HG03565 (cell line): ENCODE results near the gene ZNF814.
"Not testable (repeated sequence)": the region's sequence is repeated elsewhere in the genome, so short reads cannot be mapped to it uniquely, and the experiment has no call there.

Experiments
- ATAC-seq: cut with Tn5 transposase; IDR thresholded peaks from one replicate; pipeline ENCODE4 v1.9.1; 2021; ENCODE audit warnings: mild to moderate bottlenecking, moderate library complexity; ENCODE audit not compliant: unreplicated experiment

The ZNF814 gene

GRCh38 chr19:57867868-57868492, 20.9 kb downstream of the ZNF814 start:
- no peak for ATAC-seq

GRCh38 chr19:57862351-57862750, 26.5 kb downstream of the ZNF814 start:
- ATAC-seq = not testable (repeated sequence)

GRCh38 chr19:57854117-57854516, 34.7 kb downstream of the ZNF814 start:
- ATAC-seq = not testable (repeated sequence)

GRCh38 chr19:57851812-57852603, 36.8 kb downstream of the ZNF814 start:
- not testable (repeated sequence) for ATAC-seq

GRCh38 chr19:57850553-57851017, 38.3 kb downstream of the ZNF814 start:
- no peak for ATAC-seq

- peak; percentile 97 for ATAC-seq
These were observed 39.0 kb downstream of the ZNF814 start, which contains the start of gene ZNF587 for GRCh38 chr19:57849666-57850473. Gene ZNF587, plus strand, starts transcription at chr19:57849859. Its CDS starts 180 bp downstream, at chr19:57850039.

GRCh38 chr19:57849162-57849665, 39.6 kb downstream of the ZNF814 start:
- ATAC-seq = not testable (repeated sequence)

GRCh38 chr19:57847164-57847563, 41.7 kb downstream of the ZNF814 start:
- ATAC-seq = not testable (repeated sequence)

GRCh38 chr19:57841122-57841763, 47.6 kb downstream of the ZNF814 start:
- no peak for ATAC-seq

GRCh38 chr19:57838622-57839191, 50.1 kb downstream of the ZNF814 start:
- not testable (repeated sequence) for ATAC-seq

GRCh38 chr19:57836991-57837390, 51.8 kb downstream of the ZNF814 start:
- ATAC-seq = not testable (repeated sequence)

- no peak for ATAC-seq
These were observed 58.7 kb downstream of the ZNF814 start, which contains the start of gene ZNF587B for GRCh38 chr19:57830071-57830602. Gene ZNF587B, plus strand, starts transcription at chr19:57830299. Its CDS starts 230 bp downstream, at chr19:57830529.

- no peak for ATAC-seq
These were observed 59.5 kb downstream of the ZNF814 start for GRCh38 chr19:57829316-57829715.

- ATAC-seq = no peak
These were observed 63.3 kb downstream of the ZNF814 start for GRCh38 chr19:57825511-57825910.

- ATAC-seq = not testable (repeated sequence)
These were observed 65.2 kb downstream of the ZNF814 start for GRCh38 chr19:57823608-57824007.

- ATAC-seq = not testable (repeated sequence)
These were observed 65.7 kb downstream of the ZNF814 start for GRCh38 chr19:57823155-57823554.

- ATAC-seq = not testable (repeated sequence)
These were observed 67.3 kb downstream of the ZNF814 start for GRCh38 chr19:57821501-57821900.

- ATAC-seq = not testable (repeated sequence)
These were observed 67.7 kb downstream of the ZNF814 start for GRCh38 chr19:57821095-57821494.

- ATAC-seq = no peak
These were observed 68.2 kb downstream of the ZNF814 start for GRCh38 chr19:57820599-57820998.
